ENCODE results near the gene EXOC7.

DNA sequence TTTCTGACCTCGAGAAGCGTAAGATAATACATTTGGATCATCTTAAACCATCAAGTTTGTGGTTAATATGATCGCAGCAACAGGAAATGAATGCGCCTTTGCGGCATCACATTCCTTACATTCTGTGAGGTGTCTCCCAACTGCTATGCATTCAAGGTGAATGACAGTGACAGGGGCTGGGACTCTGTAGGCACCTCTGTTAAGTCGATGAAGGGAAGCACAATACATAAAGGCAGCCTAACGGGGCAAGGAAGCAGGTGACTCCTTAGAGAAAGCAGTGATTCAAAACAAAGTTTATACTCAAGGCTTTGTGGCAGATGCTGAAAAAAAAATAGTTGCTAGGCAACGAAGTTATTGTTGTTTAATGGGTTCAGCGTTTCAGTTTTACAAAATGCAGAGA lies 54.9 kb downstream of the EXOC7 start:
- TF ChIP-seq, protein P1, sequence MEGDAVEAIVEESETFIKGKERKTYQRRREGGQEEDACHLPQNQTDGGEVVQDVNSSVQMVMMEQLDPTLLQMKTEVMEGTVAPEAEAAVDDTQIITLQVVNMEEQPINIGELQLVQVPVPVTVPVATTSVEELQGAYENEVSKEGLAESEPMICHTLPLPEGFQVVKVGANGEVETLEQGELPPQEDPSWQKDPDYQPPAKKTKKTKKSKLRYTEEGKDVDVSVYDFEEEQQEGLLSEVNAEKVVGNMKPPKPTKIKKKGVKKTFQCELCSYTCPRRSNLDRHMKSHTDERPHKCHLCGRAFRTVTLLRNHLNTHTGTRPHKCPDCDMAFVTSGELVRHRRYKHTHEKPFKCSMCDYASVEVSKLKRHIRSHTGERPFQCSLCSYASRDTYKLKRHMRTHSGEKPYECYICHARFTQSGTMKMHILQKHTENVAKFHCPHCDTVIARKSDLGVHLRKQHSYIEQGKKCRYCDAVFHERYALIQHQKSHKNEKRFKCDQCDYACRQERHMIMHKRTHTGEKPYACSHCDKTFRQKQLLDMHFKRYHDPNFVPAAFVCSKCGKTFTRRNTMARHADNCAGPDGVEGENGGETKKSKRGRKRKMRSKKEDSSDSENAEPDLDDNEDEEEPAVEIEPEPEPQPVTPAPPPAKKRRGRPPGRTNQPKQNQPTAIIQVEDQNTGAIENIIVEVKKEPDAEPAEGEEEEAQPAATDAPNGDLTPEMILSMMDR (conservative IDR thresholded peaks at IDR 0.05; ENCODE audit: low read depth, low read length) = no peak
- no peak for TF ChIP-seq EZH2 (IDR thresholded peaks at IDR 0.05; ENCODE audit: borderline replicate concordance, low read depth, low read length, poor library complexity, severe bottlenecking)

All from A673 (cell line).